HEK293 (cell line): ENCODE results near the gene TNFRSF1A.

Experiments
- CTCF ChIP-seq: fragments of 450-650 bp; formaldehyde crosslinking; IDR thresholded peaks from 2 replicates; pipeline ENCODE4 v1.5.1; 2016; ENCODE audit warnings: missing biosample characterization, missing genetic modification characterization
- KLF9 ChIP-seq: fragments of 450-650 bp; formaldehyde crosslinking; IDR thresholded peaks from 2 replicates; pipeline ENCODE4 v1.5.1; 2016; ENCODE audit warnings: missing biosample characterization, missing genetic modification characterization, low read depth
- SP7 ChIP-seq: fragments of 450-650 bp; formaldehyde crosslinking; IDR thresholded peaks from 2 replicates; pipeline ENCODE4 v1.5.1; 2016; ENCODE audit warnings: missing biosample characterization, missing genetic modification characterization
- ZNF175 ChIP-seq: fragments of 450-650 bp; formaldehyde crosslinking; IDR thresholded peaks from 2 replicates; pipeline ENCODE4 v1.5.1; 2016; ENCODE audit warnings: missing biosample characterization, missing genetic modification characterization
- ZNF510 ChIP-seq: fragments of 450-650 bp; formaldehyde crosslinking; IDR thresholded peaks from 2 replicates; pipeline ENCODE4 v1.5.1; 2018; ENCODE audit warnings: mild to moderate bottlenecking, missing genetic modification characterization, missing biosample characterization; ENCODE audit not compliant: insufficient replicate concordance

- TF ChIP-seq CTCF (tag by site-specific recombination) (no peak), ZNF175 (no peak), KLF9 (no peak), SP7 (tag by site-specific recombination) (no peak), ZNF510 (no peak)
Observed at GRCh38 chr12:6282453-6282840, 59.4 kb downstream of the TNFRSF1A start.
